GM06990 (cell line): ENCODE measurements around the gene VCPKMT.

Experiments
- DNase-seq: peaks from one replicate; pipeline ENCODE4 v3.0.0-alpha.2; 2011; ENCODE audit not compliant: insufficient read length; ENCODE audit errors: extremely low read depth
- H3K27me3 ChIP-seq: replicated peaks from 2 replicates; pipeline ENCODE4 v1.6.0; 2011; ENCODE audit warnings: low read length; ENCODE audit not compliant: control insufficient read depth, insufficient read depth
- H3K36me3 ChIP-seq: 2 replicates; pipeline ENCODE4 v1.5.1; 2011; ENCODE audit warnings: low read length; ENCODE audit not compliant: control insufficient read depth, insufficient read depth
- H3K4me3 ChIP-seq: replicated peaks from 2 replicates; pipeline ENCODE4 v1.5.1; 2011; ENCODE audit warnings: low read depth, mild to moderate bottlenecking, control low read depth, low read length
- CTCF ChIP-seq: IDR thresholded peaks from 2 replicates; pipeline ENCODE4 v1.5.1; 2011; ENCODE audit warnings: low read length, control low read depth, mild to moderate bottlenecking, inconsistent platforms; ENCODE audit not compliant: insufficient read depth, poor library complexity, severe bottlenecking

VCPKMT gene

GRCh38 chr14:50087341-50088116 lies 28.8 kb downstream of the VCPKMT start:
- peak; percentile 32 for DNase-seq
- H3K4me3 ChIP-seq, result no peak overlapping the region

GRCh38 chr14:50086321-50086711 lies 30.1 kb downstream of the VCPKMT start:
- no peak overlapping the region for H3K4me3 ChIP-seq
- no peaks in the 10 kb centered on the region for H3K27me3 ChIP-seq
- no peak for TF ChIP-seq CTCF

More at GRCh38 chr14:50087341-50088116, 28.8 kb downstream of the VCPKMT start:
- no peak for TF ChIP-seq CTCF
- no peaks in the 10 kb centered on the region; the same call in 1 of the 2 replicates for H3K36me3 ChIP-seq
- H3K27me3 ChIP-seq, result no peaks in the 10 kb centered on the region

GRCh38 chr14:50085570-50086320 lies 30.6 kb downstream of the VCPKMT start:
- TF ChIP-seq CTCF, result no peak
- H3K27me3 ChIP-seq, result no peaks in the 10 kb centered on the region
- H3K36me3 ChIP-seq, result no peaks in the 10 kb centered on the region; the same call in 1 of the 2 replicates
- peak; percentile 81 for DNase-seq
- H3K4me3 ChIP-seq, result no peak overlapping the region; the same call in 1 of the 2 replicates

More at GRCh38 chr14:50086321-50086711, 30.1 kb downstream of the VCPKMT start:
- DNase-seq, result no peak
- H3K36me3 ChIP-seq, result no peaks in the 10 kb centered on the region; the same call in 1 of the 2 replicates

- H3K36me3 ChIP-seq, result no peaks in the 10 kb centered on the region; the same call in 1 of the 2 replicates
- TF ChIP-seq CTCF, result no peak
These were observed 31.7 kb downstream of the VCPKMT start for GRCh38 chr14:50084666-50085065.

GRCh38 chr14:50083467-50084337 lies 32.7 kb downstream of the VCPKMT start:
- Histone ChIP-seq H3K4me3 (peak overlapping the region; percentile 4), H3K27me3 (no peaks in the 10 kb centered on the region), H3K36me3 (no peaks in the 10 kb centered on the region; the same call in 1 of the 2 replicates)
- TF ChIP-seq CTCF, result no peak
- peak; percentile 80 for DNase-seq

More at GRCh38 chr14:50084666-50085065, 31.7 kb downstream of the VCPKMT start:
- no peaks in the 10 kb centered on the region for H3K27me3 ChIP-seq
- no peak overlapping the region for H3K4me3 ChIP-seq
- DNase-seq, result no peak
